Measurements from ENCODE around the gene ADAM8. TPM values are rescaled to one million over a fixed set of nuclear protein-coding genes. Genes with fewer than 3 reads are reported as not detected.

The ADAM8 gene
- total RNA-seq, 4 donors from 2014 or later, result 0.90 to 2.1 (median 1.2) TPM

DNA sequence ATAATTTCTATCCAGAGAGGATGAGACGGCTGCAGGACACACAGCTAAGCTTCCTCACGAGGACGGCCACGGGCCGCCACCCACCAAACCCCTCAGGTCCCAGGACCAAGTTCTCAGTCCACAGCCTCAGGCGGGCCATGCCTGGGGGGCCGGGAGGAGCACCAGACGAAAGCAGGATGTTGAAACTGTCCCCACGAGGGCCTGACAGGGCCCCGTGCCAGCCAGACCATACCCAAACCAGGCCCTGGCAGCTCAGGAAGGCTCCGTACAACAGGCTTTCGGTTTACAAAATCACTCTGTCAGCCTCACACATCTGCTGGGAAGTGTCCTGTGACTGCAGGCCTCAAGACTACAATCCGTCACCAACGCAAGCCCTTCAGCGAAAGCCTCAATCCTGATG, 17.5 kb upstream of the ADAM8 start:
- ATAC-seq (no peak), DNase-seq (no peak)
- intact Hi-C loops (cut with DNase I; ENCODE audit: low total_unique reads), result no loop called here
- Histone ChIP-seq H3K27me3 (no peaks in the 10 kb centered on the region), H3K4me3 (no peak overlapping the region), H3K36me3 (peaks cover 0 to 84% of the 10 kb centered on the region in 2 donors), H3K27ac (no peak overlapping the region), H3K9me3 (no peaks in the 10 kb centered on the region), H3K4me1 (no peaks in the 10 kb centered on the region)
- in situ Hi-C loops (cut with MboI; ENCODE audit: low sequenced_read_pairs in 4 of 4), result no loop called here
- no peak for TF ChIP-seq POLR2A (IDR thresholded peaks at IDR 0.05)
- TF ChIP-seq, protein P1, sequence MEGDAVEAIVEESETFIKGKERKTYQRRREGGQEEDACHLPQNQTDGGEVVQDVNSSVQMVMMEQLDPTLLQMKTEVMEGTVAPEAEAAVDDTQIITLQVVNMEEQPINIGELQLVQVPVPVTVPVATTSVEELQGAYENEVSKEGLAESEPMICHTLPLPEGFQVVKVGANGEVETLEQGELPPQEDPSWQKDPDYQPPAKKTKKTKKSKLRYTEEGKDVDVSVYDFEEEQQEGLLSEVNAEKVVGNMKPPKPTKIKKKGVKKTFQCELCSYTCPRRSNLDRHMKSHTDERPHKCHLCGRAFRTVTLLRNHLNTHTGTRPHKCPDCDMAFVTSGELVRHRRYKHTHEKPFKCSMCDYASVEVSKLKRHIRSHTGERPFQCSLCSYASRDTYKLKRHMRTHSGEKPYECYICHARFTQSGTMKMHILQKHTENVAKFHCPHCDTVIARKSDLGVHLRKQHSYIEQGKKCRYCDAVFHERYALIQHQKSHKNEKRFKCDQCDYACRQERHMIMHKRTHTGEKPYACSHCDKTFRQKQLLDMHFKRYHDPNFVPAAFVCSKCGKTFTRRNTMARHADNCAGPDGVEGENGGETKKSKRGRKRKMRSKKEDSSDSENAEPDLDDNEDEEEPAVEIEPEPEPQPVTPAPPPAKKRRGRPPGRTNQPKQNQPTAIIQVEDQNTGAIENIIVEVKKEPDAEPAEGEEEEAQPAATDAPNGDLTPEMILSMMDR (IDR thresholded peaks at IDR 0.05 in 4 of 5, conservative IDR thresholded peaks at IDR 0.05 in 1 of 5), result no peak

DNA sequence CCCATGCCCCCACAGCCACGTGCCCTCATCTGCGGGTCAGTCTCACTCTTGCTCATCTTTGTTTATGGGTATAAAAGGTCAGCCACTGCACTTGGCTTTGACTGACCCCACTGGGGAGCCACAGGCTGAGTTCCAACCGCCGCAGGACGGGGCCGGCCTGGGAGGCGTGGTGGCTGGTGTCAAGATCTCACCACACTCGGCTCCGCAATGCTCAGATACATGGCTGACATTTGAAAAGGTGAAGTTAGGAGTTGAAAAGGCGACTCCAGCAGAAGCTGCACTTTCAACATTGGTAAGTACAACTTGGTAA, 17.1 kb upstream of the ADAM8 start:
- Histone ChIP-seq H3K4me3 (no peak overlapping the region), H3K4me1 (no peaks in the 10 kb centered on the region), H3K27me3 (no peaks in the 10 kb centered on the region), H3K9me3 (no peaks in the 10 kb centered on the region), H3K27ac (no peak overlapping the region), H3K36me3 (peaks cover 0 to 84% of the 10 kb centered on the region in 2 donors)
- no peak for DNase-seq
- ATAC-seq, result no peak
- intact Hi-C loops (cut with DNase I; ENCODE audit: low total_unique reads), result no loop called here
- in situ Hi-C loops (cut with MboI; ENCODE audit: low sequenced_read_pairs in 4 of 4), result no loop called here
- no peak for TF ChIP-seq POLR2A (IDR thresholded peaks at IDR 0.05)

DNA sequence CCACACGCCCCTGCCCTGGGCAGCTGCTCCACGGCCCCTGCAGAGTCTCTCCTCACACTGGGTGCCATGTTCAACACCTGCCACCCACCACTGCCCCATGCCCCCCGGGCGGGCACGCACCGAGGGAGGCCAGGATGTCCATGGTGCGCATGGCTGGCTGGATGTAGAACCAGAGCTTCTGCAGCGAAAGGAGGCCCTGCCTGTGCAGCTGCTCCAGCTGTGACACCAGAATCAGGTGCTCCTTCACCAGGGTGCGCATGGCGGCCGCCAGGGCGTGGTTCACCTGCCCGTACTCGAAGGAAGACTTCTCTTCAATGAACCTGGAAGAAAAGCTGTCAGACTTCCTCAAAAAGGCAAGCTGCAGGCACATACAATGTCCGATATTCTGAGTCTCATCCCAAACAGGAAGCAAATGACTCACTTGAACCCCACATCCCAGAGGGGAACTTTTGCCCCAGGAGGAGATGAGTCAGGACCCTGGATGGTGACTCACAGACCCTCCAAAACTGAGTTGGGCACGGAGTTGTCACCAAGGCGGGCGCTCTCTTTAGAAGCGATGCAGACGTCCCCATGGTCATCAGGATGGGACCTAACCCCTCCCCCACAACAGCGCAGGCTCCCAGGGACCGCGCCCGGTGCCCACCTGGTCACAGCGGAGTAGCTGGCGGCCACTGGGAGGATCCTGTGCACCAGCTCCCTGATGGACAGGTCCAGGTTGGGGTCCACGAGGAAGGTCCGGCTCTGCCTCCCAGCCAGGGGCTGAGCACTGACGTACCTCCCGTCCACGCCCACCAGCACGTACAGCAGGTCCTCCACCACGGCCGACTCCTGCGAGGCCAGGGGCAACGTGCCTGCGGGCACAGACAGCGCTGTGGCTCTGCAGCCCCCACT, 16.5 kb upstream of the ADAM8 start:
- intact Hi-C loops (cut with DNase I; ENCODE audit: low total_unique reads), result no loop called here

DNA sequence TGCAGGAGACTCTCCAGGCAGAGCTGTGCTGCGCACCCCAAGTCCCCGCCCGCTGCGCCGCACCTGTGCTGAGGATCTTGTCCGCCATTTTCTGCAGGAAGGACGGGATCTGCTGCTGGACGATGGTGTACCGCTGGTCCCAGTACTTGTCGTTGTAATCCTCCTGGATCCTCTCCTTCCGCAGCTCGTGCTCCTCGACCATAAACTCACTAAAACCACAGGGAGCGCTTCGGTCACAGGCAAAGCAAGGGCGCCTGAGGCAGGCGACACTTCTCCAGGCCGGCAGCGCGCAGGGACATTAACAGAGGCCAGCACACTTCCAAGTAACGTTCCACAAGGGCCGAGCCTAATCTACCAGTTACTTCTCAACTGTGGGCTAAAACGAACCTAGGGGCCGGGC, 13.1 kb upstream of the ADAM8 start:
- H3K9me3 ChIP-seq, result no peaks in the 10 kb centered on the region
- H3K4me1 ChIP-seq, result no peaks in the 10 kb centered on the region
- no peaks in the 10 kb centered on the region for H3K27me3 ChIP-seq
- no peak overlapping the region for H3K27ac ChIP-seq
- H3K4me3 ChIP-seq, result no peak overlapping the region
- no peak for DNase-seq
- TF ChIP-seq POLR2A (IDR thresholded peaks at IDR 0.05), result no peak
- TF ChIP-seq, protein P1 (IDR thresholded peaks at IDR 0.05 in 4 of 5, conservative IDR thresholded peaks at IDR 0.05 in 1 of 5), result no peak
- in situ Hi-C loops (cut with MboI; ENCODE audit: low sequenced_read_pairs in 4 of 4) (no loop called here), intact Hi-C loops (cut with DNase I; ENCODE audit: low total_unique reads) (no loop called here)
- peaks cover 0 to 84% of the 10 kb centered on the region in 2 donors for H3K36me3 ChIP-seq
- ATAC-seq, result no peak

More for the DNA sequence above, 16.5 kb upstream of the ADAM8 start:
- H3K36me3 ChIP-seq, result peaks cover 0 to 84% of the 10 kb centered on the region in 2 donors
- ATAC-seq (peak in 1 of 2 donors; percentile 39), DNase-seq (no peak)
- in situ Hi-C loops (cut with MboI; ENCODE audit: low sequenced_read_pairs in 4 of 4), result no loop called here
- no peak overlapping the region for H3K27ac ChIP-seq
- H3K9me3 ChIP-seq, result no peaks in the 10 kb centered on the region
- H3K27me3 ChIP-seq, result no peaks in the 10 kb centered on the region
- no peaks in the 10 kb centered on the region for H3K4me1 ChIP-seq
- H3K4me3 ChIP-seq, result no peak overlapping the region
- no peak for TF ChIP-seq POLR2A (IDR thresholded peaks at IDR 0.05)
- TF ChIP-seq, protein P1 (IDR thresholded peaks at IDR 0.05 in 4 of 5, conservative IDR thresholded peaks at IDR 0.05 in 1 of 5), result no peak

DNA sequence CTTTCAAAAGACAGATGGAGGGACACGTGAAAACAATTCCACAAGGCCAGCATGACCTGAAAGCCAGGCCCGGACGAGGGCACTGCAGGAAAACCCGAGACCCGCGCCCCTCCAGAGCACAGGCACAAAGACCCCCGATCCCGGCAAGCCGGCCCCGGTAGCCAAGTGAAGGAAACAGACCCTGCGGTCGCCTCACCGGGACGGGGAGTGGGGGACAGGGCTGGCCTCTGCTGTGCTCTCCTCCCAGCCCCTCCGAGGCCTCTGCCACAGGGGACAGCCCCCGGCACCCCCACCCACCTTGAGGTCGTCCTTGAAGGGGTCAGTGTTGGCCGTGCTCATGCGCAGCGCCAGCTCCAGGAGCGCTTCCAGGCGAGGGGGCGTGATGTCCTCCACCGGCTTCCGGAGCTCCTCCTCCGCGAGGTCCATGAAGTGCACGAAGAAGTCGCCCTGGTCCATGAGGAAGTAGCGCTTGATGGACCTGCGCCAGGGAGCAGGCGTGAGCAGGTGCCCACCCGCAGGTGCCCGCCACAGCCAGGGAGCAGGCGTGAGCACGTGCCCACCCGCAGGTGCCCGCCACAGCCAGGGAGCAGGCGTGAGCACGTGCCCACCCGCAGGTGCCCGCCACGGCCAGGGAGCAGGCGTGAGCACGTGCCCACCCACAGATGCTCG, 11.3 kb upstream of the ADAM8 start:
- DNase-seq (no peak), ATAC-seq (no peak)
- in situ Hi-C loops (cut with MboI; ENCODE audit: low sequenced_read_pairs in 4 of 4) (no loop called here), intact Hi-C loops (cut with DNase I; ENCODE audit: low total_unique reads) (no loop called here)
- Histone ChIP-seq H3K27ac (no peak overlapping the region), H3K36me3 (peaks cover 0 to 84% of the 10 kb centered on the region in 2 donors), H3K27me3 (no peaks in the 10 kb centered on the region), H3K9me3 (no peaks in the 10 kb centered on the region), H3K4me3 (no peak overlapping the region), H3K4me1 (no peaks in the 10 kb centered on the region)
- TF ChIP-seq POLR2A (IDR thresholded peaks at IDR 0.05), result no peak
- TF ChIP-seq, protein P1 (IDR thresholded peaks at IDR 0.05 in 4 of 5, conservative IDR thresholded peaks at IDR 0.05 in 1 of 5), result no peak
